ENCODE data around the gene SIRT7.

Gene SIRT7

GRCh38 chr17:81885454-81885853 lies 32.5 kb downstream of the SIRT7 start:
- no peak for DNase-seq

DNA sequence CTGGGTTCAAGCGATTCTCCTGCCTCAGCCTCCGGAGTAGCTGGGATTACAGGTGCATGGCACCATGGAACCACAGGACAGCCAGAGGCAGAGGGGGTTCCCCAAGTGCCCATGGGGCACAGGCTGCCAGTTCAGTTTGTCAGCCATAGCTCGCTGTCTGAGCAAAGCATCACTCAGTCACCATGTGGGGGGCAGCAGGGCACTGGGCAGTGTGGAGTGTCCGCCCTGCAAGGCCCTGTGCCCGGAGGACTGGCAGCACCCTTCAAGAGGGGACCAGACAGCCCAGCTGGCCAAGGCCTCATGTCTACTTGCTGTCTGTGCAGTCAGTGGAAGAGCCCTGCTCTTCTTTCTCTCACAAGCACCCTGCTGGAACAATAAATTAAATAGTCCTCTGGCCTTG lies 33.0 kb downstream of the SIRT7 start:
- DNase-seq = no peak

GRCh38 chr17:81884520-81884919 lies 33.5 kb downstream of the SIRT7 start:
- DNase-seq = no peak

DNA sequence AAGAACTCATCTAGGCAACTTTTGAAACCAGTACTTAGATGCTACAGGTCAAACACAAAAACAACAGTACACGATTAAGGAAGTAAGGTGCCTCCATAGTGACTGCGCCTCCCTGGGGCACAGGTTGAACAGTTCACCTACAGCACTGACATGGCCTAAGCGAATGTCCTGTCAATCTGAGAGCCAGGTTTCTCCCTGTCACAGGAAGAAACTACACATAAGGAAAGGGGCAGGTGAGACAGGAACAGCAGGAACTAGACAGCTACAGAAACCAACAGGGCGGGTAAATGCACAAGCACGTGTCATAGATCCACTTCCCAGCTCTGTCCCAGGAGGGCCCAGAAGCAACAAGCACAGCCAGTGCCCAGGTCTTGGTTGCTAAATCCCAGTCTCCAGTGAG lies 38.9 kb downstream of the SIRT7 start:
- no peak for DNase-seq

GRCh38 chr17:81878294-81878693 lies 39.7 kb downstream of the SIRT7 start:
- DNase-seq = no peak

GRCh38 chr17:81877569-81877968 lies 40.4 kb downstream of the SIRT7 start:
- DNase-seq = no peak

GRCh38 chr17:81871387-81872230 lies 46.4 kb downstream of the SIRT7 start:
- peak; percentile 96 for DNase-seq

- no peak for DNase-seq
Observed at GRCh38 chr17:81870981-81871386, 47.0 kb downstream of the SIRT7 start, which contains the start of gene ARHGDIA. Gene ARHGDIA (minus strand): TSS chr17:81871337. CDS start chr17:81869930, 1,407 bp downstream.

- DNase-seq = peak; percentile 70 to 72
Observed at GRCh38 chr17:81870131-81870980, 47.6 kb downstream of the SIRT7 start.

DNA sequence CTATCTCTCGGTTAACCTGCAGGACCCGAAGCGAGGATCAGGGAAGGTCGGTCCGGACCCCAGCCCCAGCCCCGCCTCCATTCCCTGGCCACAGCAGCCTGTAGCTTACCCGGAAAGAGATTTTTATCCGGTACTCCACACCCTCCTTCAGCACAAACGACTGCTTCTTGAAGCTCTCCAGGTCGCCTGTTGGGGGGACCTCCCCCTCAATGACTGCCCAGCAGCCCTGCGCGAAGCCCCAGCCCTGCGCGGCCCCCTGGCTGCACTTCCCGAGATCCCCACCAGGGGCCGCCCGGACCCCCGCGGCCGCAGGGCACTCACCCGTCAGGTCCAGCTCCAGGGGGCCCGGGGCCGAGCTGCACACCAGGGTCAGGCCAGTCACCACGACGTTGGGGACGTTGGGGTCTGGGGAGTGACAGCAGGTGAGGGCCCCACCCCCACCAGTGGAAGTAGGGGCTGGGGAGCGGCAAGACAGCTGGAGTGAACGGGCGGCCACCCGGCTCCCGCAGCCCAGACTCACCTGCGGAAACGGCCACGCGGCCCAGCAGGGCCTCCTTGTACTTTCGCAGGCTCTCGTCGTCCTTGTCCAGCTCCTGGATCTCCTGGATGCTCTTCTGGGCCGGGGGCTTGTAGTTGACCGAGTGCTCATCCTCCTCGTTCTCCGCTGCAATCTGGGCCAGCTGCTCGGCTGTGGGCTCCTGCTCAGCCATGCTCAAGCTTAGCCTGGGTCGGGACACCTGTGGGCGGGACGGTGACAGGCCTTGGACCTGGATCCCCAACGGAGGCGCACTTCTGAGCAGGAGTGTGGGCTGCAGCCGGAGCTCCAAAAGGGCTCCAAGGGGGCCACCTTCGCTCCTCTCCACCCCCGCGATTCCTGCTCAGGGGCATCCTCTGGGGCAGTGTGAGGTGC lies 48.5 kb downstream of the SIRT7 start:
- DNase-seq = peak; percentile 75 to 77

DNA sequence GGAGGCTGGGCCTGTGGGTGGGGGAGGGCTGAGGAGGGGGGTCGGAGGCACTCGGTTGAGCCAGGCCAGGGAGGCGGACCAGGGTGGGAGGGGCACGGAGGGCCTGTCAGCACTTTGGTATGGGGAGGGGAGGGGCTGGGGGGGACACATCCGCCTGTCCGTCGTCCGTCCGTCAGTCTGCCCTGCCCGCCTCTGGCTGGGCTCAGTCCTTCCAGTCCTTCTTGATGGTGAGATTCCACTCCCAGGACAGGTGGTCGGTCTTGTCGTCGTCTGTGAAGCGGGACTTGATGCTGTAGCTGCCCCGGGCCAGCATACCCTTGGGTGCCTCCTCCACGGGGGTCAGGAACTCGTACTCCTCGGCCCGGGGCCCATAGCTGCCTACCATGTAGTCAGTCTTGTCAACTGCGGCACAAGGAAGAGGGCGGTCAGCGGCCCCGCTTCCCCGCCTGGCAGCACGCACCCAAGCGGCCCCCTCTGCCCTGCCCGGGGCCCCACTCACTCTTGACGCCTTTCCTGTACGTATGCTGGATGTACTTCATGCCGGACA lies 49.2 kb downstream of the SIRT7 start:
- DNase-seq = no peak

DNA sequence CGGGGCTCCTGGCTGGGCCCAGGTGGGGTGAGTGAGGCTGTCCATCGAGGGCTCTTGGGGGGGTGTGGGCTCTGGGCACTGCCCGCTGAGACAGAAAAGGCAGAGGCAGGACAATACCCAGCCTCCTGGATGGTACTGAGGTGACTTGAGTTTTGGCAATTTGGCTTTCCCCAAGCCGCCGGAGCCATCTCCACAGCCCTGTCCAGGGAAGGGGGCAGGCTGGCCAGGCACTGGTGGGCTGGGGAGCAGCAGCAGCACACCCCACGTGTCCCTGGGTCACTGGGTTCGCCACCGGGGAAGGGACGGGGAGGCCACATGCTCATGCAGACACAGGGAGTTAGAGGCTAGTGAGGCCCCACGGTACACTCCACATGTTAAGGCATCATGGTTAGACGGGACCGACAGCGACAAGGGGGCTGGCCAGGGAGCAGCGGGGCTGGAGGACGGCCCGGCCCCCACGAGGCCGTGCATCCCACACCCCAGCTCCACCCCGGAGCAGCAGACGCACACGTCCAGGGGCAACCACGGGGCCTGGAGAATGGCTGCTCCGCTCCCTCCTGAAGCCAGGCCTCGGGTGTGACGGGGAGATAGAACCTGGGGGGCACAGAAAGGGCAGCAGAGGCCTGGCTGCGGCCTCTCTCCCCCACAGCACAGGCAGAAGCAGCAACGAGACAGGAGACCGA lies 49.8 kb downstream of the SIRT7 start:
- no peak for DNase-seq

- DNase-seq = peak in 1 of 2 experiments; percentile 57
Observed at GRCh38 chr17:81867170-81867990, 50.6 kb downstream of the SIRT7 start.

- peak in 1 of 2 experiments; percentile 46 for DNase-seq
Observed at GRCh38 chr17:81866440-81867169, 51.4 kb downstream of the SIRT7 start.

DNA sequence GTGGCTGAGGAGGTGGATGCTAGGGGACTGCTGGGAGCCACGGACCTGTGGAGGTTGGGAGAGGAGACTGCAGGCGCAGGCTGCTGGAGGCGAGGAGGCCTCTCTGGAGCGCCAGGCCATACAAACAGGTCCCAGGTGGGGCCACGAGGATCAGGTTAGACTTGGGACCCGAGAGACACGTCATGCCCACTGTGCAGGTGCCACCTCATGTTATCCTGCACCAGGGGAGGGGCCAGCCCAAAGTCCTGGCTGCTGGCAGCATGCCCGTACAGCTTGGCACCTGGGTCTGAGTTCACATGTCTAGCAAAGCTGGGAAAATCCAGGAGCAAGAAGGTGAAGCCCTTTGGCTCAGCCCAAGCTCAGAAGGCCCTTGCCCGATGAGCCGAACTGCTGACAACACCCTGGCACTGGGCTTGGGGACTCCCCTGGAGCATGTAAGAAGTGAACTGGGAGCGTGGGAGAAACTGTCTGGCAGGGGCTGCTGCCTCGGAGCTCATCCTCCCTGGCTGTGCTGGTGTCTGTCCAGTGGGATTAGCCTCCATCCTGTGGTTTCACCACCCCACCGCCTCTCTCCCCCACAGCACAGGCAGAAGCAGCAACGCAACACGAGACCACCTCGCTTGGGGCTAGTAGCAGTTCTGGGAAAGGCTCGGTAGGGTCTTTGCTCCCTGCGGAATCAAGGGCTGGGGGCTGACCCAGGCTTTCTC lies 52.1 kb downstream of the SIRT7 start:
- DNase-seq = peak; percentile 53 to 56

- peak in 1 of 2 experiments; percentile 36 for DNase-seq
Observed at GRCh38 chr17:81865358-81865732, 52.6 kb downstream of the SIRT7 start.

- DNase-seq = no peak
Observed at GRCh38 chr17:81863833-81864768, 53.9 kb downstream of the SIRT7 start.

GRCh38 chr17:81863123-81863675 lies 54.8 kb downstream of the SIRT7 start:
- no peak for DNase-seq

Measured in activated T-cell treated with anti-CD3 and anti-CD28 coated beads, Interleukin-2, amount 50 U/mL, for 48 hours (primary cell).